GM04504 (cell line): ENCODE data around the gene GSTA2.
"Not testable (repeated sequence)": the region's sequence is repeated elsewhere in the genome, so short reads cannot be mapped to it uniquely, and the experiment has no call there.

Experiments used
- DNase-seq: peaks from one replicate; pipeline ENCODE4 v3.0.0-alpha.2; 2012; ENCODE audit warnings: low read depth

The GSTA2 gene

GRCh38 chr6:52763322-52763916 is at the start of gene GSTA2:
Gene GSTA2 (minus strand): TSS chr6:52763475. CDS start chr6:52757947, 5,528 bp downstream.
- DNase-seq: not testable (repeated sequence)

- DNase-seq: not testable (repeated sequence)
Observed at GRCh38 chr6:52809777-52810176, 46.5 kb upstream of the GSTA2 start.

GRCh38 chr6:52808660-52809059 is 45.4 kb upstream of the GSTA2 start:
- no peak for DNase-seq

GRCh38 chr6:52803668-52804255 is 40.5 kb upstream of the GSTA2 start, which contains the start of gene GSTA1:
Gene GSTA1 (minus strand): TSS chr6:52803816. CDS start chr6:52799267, 4,549 bp downstream.
- not testable (repeated sequence) for DNase-seq

GRCh38 chr6:52802806-52803205 is 39.5 kb upstream of the GSTA2 start:
- no peak for DNase-seq

GRCh38 chr6:52801188-52801841 is 38.0 kb upstream of the GSTA2 start:
- no peak for DNase-seq

- DNase-seq: peak; percentile 35
Observed at GRCh38 chr6:52799272-52799671, 36.0 kb upstream of the GSTA2 start.

- not testable (repeated sequence) for DNase-seq
Observed at GRCh38 chr6:52794366-52794765, 31.1 kb upstream of the GSTA2 start.

GRCh38 chr6:52790861-52791260 is 27.6 kb upstream of the GSTA2 start:
- no peak for DNase-seq

- not testable (repeated sequence) for DNase-seq
Observed at GRCh38 chr6:52789658-52790057, 26.4 kb upstream of the GSTA2 start.

GRCh38 chr6:52788478-52788877 is 25.2 kb upstream of the GSTA2 start:
- no peak for DNase-seq

- no peak for DNase-seq
Observed at GRCh38 chr6:52787917-52788316, 24.6 kb upstream of the GSTA2 start.

- DNase-seq: no peak
Observed at GRCh38 chr6:52786249-52786956, 23.1 kb upstream of the GSTA2 start.

GRCh38 chr6:52782696-52783274 is 19.5 kb upstream of the GSTA2 start:
- not testable (repeated sequence) for DNase-seq

GRCh38 chr6:52782209-52782608 is 18.9 kb upstream of the GSTA2 start:
- not testable (repeated sequence) for DNase-seq

- no peak for DNase-seq
Observed at GRCh38 chr6:52779237-52779636, 16.0 kb upstream of the GSTA2 start.

GRCh38 chr6:52776711-52777351 is 13.6 kb upstream of the GSTA2 start:
- not testable (repeated sequence) for DNase-seq

- peak; percentile 16 for DNase-seq
Observed at GRCh38 chr6:52769399-52769798, 6.1 kb upstream of the GSTA2 start.

- not testable (repeated sequence) for DNase-seq
Observed at GRCh38 chr6:52767658-52768057, 4.4 kb upstream of the GSTA2 start.

GRCh38 chr6:52761673-52762491 is 1.4 kb downstream of the GSTA2 start:
- not testable (repeated sequence) for DNase-seq
